Stimulated activated CD8-positive, alpha-beta memory T cell treated with anti-CD3 and anti-CD28 coated beads, Interleukin-12 subunit alpha, Interleukin-12 subunit beta, amount 100 ng/mL, for 1 hour (primary cell): Measurements from ENCODE around the gene PRKAR1B.

Experiments used
- DNase-seq: peaks from one replicate; pipeline ENCODE4 v3.0.0-alpha.2; 2020; ENCODE audit warnings: low read depth

Gene PRKAR1B

DNA sequence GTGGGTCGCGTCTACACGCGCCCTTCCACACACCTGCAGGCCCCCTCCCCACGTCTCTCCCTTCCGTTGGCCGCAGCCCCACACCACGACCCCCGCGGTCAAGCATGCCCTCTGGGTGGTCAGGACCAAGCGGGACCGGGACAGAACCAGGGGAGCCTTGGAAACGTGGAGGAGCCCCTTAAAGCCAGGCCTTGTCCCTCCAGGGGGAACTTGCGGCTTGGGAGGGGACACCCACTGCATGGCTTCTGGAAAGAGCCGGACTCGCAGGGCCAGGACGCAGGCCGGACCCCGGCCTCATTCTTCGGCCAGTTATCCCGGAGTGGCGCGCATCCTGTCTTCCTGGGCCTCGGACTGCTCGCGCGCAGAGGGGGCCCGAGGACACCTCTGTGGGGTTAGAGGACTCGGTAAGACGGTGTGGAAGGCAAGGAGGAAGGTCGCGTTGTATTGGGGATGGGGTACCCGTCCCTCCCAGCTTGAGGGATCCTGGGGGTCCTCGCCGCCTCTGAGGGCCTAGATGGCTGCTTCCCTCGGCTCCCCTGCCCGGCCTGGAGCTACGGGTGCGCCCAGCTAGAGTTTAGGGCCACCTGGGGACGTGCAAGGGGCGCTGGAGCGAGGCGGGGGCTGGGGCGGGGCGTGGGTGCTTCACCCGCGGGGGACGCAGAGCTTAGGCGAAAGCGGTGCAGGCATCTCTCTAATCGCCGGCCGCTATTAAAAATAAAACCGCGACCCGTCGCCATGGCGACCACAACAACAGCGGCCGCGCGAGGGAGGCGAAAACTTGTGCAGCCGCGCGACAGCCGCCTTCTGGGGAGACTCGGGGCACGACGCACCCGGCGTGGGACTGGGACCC lies 205.6 kb downstream of the PRKAR1B start:
- no peak for DNase-seq

DNA sequence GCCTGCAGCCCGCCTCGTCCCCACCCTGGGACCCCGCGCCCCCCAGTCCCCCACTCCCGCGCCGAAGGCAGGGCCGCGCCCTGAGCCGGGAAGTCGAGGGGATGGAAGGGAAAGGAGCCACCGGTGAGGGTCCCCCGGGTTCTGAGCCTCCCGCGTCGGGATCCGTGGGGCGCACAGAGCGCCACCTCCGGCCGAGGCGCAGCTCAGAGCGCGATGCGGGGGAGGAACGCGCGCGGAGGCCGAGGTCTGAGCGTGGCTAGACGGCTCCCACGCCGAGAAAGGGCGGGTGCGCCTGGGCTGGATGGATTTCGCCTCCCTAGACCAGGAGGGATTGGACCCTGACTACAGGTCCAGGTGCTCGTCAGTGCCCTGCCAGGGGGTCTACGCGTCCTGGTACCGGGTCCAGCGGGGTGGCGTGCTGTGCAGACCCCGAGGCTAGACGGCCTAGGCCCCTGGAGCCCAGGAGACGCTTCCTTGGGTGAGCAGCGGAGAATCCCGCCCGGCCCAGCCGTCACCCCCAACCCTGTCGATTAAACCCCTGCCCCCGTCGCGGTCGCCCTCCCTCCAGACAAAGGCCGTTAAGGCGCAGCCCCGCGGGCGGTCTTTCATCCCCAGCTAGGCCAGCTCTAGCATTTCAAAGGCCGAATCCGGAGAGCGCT lies 206.4 kb downstream of the PRKAR1B start:
- DNase-seq = no peak

DNA sequence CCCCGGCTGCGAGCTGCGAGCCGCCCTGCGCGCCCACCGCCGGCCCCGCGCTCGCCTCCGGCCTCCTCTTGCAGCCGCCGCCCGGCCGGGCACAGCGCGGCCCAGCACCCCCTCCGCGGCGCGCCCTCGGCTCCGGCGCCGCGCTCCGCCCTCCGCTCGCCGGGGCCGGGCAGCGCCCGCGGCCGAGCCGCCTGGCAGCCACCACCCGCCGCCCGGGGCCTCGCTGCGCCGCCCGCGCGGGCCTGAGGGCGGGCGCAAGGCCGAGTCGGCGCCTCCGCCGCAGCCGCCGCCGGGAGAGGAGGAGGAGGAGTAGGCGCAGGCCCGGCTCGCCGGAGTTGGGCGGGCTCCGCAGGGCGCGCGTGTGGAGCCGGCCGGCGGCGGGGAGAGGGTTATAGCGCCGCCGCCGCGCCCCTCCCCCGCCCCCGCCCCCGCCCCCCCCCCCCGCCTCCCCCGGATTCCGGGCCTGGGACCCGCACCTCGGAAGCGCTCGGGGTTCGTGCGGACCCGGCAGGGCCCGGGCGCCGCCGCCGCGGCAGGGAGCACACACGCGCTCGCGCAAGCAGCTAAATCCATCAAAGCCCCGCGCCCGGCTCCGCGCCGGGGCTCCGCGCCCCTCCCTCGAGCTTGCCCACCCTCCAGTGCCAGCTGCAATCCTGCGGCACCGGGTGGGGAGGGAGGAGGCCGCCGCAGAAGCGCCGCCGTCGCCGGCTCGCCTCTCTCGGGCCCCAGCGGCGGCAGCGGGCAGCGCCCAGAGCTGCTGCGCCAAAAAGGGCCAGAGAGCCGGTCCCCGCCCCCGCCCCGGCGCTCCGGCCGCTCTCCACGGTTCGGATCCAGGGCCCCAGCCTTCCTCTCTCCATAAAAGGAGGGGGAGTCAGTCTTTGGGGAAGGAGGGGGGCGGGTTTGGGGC lies 207.3 kb downstream of the PRKAR1B start, which contains the start of gene PDGFA:
Gene PDGFA (minus strand): TSS at position 363 of the 907 bp plus-strand sequence. CDS start 845 bp downstream, outside the sequence.
- no peak for DNase-seq

DNA sequence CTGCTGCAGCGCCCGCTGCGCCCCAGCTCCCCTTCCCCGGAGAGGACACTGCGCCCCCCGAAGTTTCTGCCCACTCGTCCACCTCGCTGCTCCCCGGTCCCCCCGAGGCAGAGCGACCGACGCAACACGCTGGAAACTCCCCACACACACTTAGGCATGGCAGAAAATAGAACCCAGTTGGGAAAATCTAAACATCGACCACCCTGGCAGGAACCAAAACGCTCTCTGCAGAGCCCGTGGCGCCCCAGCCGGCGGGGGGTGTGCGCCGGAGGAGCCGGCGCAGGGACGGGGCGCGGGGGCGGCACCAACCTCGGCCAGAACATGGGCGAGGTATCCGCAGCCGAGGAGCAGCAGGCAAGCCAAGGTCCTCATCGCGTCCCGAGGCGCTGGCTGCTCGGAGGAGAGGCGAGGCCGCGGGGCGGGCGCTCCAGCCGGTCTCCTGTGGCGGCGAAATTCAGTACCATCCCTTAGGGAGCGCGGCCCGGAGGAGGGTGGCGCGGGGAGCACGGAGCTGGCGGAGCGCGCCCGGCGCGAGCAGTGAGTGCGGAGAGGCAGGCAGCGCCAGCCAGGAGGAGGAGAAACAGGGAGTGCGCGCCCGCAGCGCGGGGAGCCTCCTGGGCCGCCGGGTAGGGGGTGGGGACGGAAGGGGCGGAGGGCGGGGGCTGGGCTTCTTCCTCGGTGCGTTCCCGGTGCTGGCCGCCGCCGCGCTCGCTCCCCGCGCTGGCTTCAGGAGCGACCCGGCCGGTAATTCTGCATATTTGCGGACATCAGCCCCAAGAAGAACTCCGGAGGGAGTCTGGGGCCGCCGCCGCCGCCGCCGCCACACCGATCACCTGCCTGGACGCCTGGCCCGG lies 208.2 kb downstream of the PRKAR1B start:
- no peak for DNase-seq

- no peak for DNase-seq
These were observed 209.1 kb downstream of the PRKAR1B start for GRCh38 chr7:517774-518629.

- no peak for DNase-seq
These were observed 210.2 kb downstream of the PRKAR1B start for GRCh38 chr7:516606-517456.

- no peak for DNase-seq
These were observed 210.9 kb downstream of the PRKAR1B start for GRCh38 chr7:516216-516605.

- no peak for DNase-seq
These were observed 211.5 kb downstream of the PRKAR1B start for GRCh38 chr7:515628-516027.

GRCh38 chr7:514651-515598 lies 212.2 kb downstream of the PRKAR1B start:
- no peak for DNase-seq

DNA sequence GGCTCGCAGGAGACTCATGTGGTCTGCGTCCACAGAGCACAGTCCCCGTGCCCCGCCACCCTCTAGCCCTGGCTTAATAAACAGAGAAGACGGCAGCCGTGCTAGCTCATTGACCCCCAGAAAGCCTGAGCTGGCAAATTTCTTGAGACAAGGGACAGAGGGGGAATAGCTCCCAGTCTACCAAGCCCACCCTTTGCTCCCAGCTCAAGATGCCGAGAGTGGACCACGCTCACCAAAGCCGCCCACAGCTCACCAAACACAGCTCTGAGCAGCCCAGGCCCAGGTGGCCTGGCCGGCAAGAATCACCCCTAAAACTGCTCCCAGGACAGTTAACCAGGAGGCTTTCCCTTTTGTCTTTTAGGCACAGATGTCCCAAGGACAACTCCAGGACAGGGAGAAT lies 212.8 kb downstream of the PRKAR1B start:
- DNase-seq = no peak

DNA sequence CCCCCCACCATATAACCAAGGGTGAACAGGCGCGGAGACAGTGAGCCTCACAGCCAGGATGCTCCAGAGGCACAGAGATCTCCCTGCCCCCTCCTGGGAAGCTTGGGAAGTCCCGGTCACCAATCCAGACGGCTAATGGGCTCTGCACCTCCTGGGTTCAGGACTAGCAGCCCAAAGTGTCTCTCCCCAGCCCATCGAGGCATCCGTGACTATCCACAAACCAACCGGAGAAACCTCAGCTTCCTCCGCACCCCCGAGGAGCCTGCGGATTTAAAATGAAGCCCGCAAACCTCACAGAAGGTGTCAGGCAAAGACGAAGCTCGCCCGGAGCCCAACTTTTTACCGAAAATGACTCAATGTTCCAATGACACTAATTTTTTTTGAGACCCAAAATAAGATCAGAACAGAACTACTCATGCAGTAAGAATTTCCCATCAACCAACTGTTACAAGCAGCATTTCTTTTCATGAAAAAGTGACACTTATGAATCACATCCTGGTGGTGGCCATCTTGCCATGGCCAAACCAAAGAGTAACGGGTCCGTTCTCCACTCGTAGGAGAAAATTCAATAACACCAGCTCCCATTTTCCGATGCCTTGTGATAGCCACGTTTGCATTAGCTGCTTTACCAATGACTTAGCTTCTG lies 213.4 kb downstream of the PRKAR1B start:
- no peak for DNase-seq

GRCh38 chr7:512541-513311 lies 214.4 kb downstream of the PRKAR1B start:
- no peak for DNase-seq

DNA sequence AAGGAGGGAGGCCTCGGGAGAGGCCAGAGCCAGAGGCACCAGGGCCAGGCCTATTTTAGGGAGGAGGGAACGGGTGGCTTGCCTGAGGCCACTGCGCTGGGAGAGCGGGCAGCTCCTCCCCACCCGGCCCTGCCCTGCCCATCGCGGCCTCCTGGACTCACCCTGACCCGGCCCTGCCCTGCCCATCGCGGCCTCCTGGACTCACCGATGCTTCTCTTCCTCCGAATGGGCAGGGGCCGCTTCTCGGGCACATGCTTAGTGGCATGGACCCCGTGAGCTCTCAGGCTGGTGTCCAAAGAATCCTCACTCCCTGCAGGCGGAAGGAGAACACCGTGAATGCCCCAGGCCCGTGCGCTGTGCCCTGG lies 215.0 kb downstream of the PRKAR1B start:
- DNase-seq = no peak

DNA sequence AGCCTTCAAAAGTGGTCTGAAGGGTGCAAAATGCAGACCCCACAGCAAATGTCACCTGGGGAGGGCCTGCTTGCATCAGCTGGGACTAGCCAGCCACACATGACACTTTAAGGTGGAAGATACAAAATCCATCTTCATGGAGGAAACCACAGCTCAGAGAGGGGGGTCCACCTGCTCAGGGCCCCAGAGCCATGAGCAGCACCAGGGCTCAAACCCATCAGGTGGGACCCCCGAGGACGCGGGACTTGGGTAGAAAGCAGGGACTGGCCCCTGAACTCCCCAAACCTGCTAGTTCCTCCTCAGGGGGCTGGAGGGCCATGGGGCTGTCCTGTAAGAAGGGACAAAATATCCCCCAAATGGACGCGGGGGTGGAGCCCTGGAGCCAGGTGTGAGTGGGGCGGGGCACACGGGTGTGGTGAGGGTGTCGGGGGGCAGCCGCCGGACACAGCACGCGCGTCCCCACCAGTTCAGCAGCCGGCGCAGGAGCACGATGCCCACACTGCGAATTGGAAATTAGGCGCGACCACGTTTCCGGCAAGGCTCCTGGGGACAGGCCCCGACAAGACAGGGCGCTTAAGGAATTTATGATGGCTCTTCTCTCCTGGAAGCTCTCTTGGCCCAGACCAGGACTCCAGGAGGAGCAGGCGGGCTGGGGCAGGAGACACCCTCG lies 215.5 kb downstream of the PRKAR1B start:
- no peak for DNase-seq

DNA sequence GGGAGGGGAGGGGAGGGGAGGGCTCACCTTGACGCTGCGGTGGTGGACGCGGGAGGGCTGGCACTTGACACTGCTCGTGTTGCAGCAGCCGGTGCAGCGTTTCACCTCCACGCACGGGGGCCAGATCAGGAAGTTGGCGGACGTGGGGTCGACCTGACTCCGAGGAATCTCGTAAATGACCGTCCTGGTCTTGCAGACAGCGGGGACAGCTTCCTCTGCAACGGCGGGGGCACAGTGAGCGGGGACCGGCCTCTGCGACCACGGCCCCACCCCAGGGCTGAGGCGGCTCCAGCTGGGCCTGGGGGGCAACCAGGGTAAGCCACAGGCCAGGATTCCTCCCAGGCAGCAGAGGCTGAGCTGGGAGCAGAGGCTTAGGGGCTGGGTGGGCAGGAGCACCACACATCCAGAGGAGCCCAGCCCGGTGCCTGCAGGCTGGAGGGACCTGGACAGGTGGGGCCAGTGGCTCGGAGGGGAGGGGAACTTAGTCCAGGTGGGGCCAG lies 216.2 kb downstream of the PRKAR1B start:
- no peak for DNase-seq

GRCh38 chr7:510131-510481 lies 217.0 kb downstream of the PRKAR1B start:
- DNase-seq = no peak
